ENCODE measurements around the gene PRRC2B. TPM values are rescaled to one million over a fixed set of nuclear protein-coding genes. Genes with fewer than 3 reads are reported as not detected.
A peak's percentile ranks its signal among the peaks of the same experiment; 100 is the strongest.

PRRC2B gene
- total RNA-seq, 1 donor: 70.9 TPM

DNA sequence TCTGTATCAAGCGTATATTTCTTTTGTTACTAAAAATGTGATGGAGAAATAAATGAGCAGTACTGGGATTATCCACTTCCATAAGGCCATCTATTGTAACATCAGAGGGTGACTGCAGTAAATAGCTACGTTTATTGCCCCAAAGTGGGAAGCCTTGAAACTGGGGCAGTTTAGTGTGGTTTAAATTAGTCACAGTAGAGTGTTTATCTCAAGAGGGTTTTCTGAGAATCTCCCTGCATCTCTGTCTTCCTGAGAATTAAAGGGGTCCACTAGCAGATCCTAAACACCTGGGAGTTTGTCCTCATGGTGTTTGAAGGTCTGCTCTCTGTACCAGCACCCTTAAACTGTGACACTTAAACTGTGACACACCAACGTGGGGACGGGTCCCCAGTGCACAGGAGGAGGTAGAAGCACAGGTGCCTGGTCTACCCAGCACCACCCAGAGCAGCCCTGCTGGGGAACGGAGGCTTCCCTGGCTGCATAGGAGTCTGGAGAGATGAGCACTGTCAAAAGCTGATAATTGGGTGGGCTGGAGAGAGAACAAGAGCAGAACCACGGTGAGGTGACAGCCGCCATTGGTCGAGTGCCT lies 25.2 kb downstream of the PRRC2B start:
- peak overlapping the region; percentile 12 for H3K4me2 ChIP-seq (ENCODE audit: insufficient read depth, low read length)
- peaks cover 49% of the 10 kb centered on the region for H3K4me1 ChIP-seq (ENCODE audit: insufficient read depth, low read length)
- H3K27me3 ChIP-seq (ENCODE audit: insufficient read depth, low read length): no peaks in the 10 kb centered on the region
- H3K36me3 ChIP-seq (ENCODE audit: insufficient read depth, low read length): peaks cover 7% of the 10 kb centered on the region
- no peak for TF ChIP-seq CTCF (IDR thresholded peaks at IDR 0.05; ENCODE audit: extremely low read depth, low read depth, low read length)
- peaks cover 100% of the 10 kb centered on the region for H3K79me2 ChIP-seq (ENCODE audit: insufficient read depth, low read length)
- H3K4me3 ChIP-seq (ENCODE audit: insufficient read depth, low read length): no peak overlapping the region
- H2AFZ ChIP-seq (ENCODE audit: low read length): no peak overlapping the region
- H3K9me3 ChIP-seq (ENCODE audit: low read depth, low read length): no peaks in the 10 kb centered on the region
- peak overlapping the region; percentile 32 for H3K27ac ChIP-seq (ENCODE audit: low read depth, low read length)
- DNase-seq (ENCODE audit: insufficient read length, low spot score, missing footprints): peak; percentile 35
- H4K20me1 ChIP-seq (ENCODE audit: insufficient read depth, low read length): peaks cover 93% of the 10 kb centered on the region

GRCh38 chr9:131419716-131420115 lies 25.8 kb downstream of the PRRC2B start:
- H3K4me2 ChIP-seq (ENCODE audit: insufficient read depth, low read length): no peak overlapping the region
- no peak overlapping the region for H2AFZ ChIP-seq (ENCODE audit: low read length)
- H4K20me1 ChIP-seq (ENCODE audit: insufficient read depth, low read length): peaks cover 95% of the 10 kb centered on the region
- no peak for TF ChIP-seq CTCF (IDR thresholded peaks at IDR 0.05; ENCODE audit: extremely low read depth, low read depth, low read length)
- no peak overlapping the region for H3K27ac ChIP-seq (ENCODE audit: low read depth, low read length)
- H3K4me1 ChIP-seq (ENCODE audit: insufficient read depth, low read length): peaks cover 49% of the 10 kb centered on the region
- no peaks in the 10 kb centered on the region for H3K9me3 ChIP-seq (ENCODE audit: low read depth, low read length)
- H3K27me3 ChIP-seq (ENCODE audit: insufficient read depth, low read length): no peaks in the 10 kb centered on the region
- no peak for DNase-seq (ENCODE audit: insufficient read length, low spot score, missing footprints)
- H3K79me2 ChIP-seq (ENCODE audit: insufficient read depth, low read length): peaks cover 100% of the 10 kb centered on the region
- H3K36me3 ChIP-seq (ENCODE audit: insufficient read depth, low read length): peaks cover 7% of the 10 kb centered on the region
- H3K4me3 ChIP-seq (ENCODE audit: insufficient read depth, low read length): no peak overlapping the region

GRCh38 chr9:131420980-131421624 lies 27.2 kb downstream of the PRRC2B start:
- TF ChIP-seq CTCF (IDR thresholded peaks at IDR 0.05; ENCODE audit: extremely low read depth, low read depth, low read length): peak; percentile 36
- Histone ChIP-seq H3K4me1 (ENCODE audit: insufficient read depth, low read length) (peaks cover 49% of the 10 kb centered on the region), H3K27me3 (ENCODE audit: insufficient read depth, low read length) (no peaks in the 10 kb centered on the region), H3K79me2 (ENCODE audit: insufficient read depth, low read length) (peaks cover 100% of the 10 kb centered on the region), H3K4me3 (ENCODE audit: insufficient read depth, low read length) (no peak overlapping the region), H3K27ac (ENCODE audit: low read depth, low read length) (peak overlapping the region; percentile 1), H4K20me1 (ENCODE audit: insufficient read depth, low read length) (peaks cover 95% of the 10 kb centered on the region), H2AFZ (ENCODE audit: low read length) (no peak overlapping the region), H3K36me3 (ENCODE audit: insufficient read depth, low read length) (peaks cover 7% of the 10 kb centered on the region), H3K9me3 (ENCODE audit: low read depth, low read length) (no peaks in the 10 kb centered on the region), H3K4me2 (ENCODE audit: insufficient read depth, low read length) (no peak overlapping the region)
- DNase-seq (ENCODE audit: insufficient read length, low spot score, missing footprints): peak; percentile 60

- Histone ChIP-seq H3K36me3 (ENCODE audit: insufficient read depth, low read length) (peaks cover 7% of the 10 kb centered on the region), H3K79me2 (ENCODE audit: insufficient read depth, low read length) (peaks cover 100% of the 10 kb centered on the region), H2AFZ (ENCODE audit: low read length) (no peak overlapping the region), H4K20me1 (ENCODE audit: insufficient read depth, low read length) (peaks cover 94% of the 10 kb centered on the region), H3K4me1 (ENCODE audit: insufficient read depth, low read length) (peaks cover 49% of the 10 kb centered on the region), H3K9me3 (ENCODE audit: low read depth, low read length) (no peaks in the 10 kb centered on the region), H3K4me2 (ENCODE audit: insufficient read depth, low read length) (no peak overlapping the region), H3K27ac (ENCODE audit: low read depth, low read length) (no peak overlapping the region), H3K27me3 (ENCODE audit: insufficient read depth, low read length) (no peaks in the 10 kb centered on the region), H3K4me3 (ENCODE audit: insufficient read depth, low read length) (no peak overlapping the region)
- no peak for TF ChIP-seq CTCF (IDR thresholded peaks at IDR 0.05; ENCODE audit: extremely low read depth, low read depth, low read length)
- DNase-seq (ENCODE audit: insufficient read length, low spot score, missing footprints): no peak
Measured at GRCh38 chr9:131421691-131422090, 27.8 kb downstream of the PRRC2B start.

All from osteoblast (primary cell).